ENCODE data around the gene SMAD9. TPM values are rescaled to one million over a fixed set of nuclear protein-coding genes. Genes with fewer than 3 reads are reported as not detected.

SMAD9 gene
- total and polyA plus RNA-seq, 9 of the 15 experiments (the other 6 are each of a cell fraction or from before 2014, with no cell fraction given): 0.02 to 0.08 (median 0.03) TPM; not detected in 4

DNA sequence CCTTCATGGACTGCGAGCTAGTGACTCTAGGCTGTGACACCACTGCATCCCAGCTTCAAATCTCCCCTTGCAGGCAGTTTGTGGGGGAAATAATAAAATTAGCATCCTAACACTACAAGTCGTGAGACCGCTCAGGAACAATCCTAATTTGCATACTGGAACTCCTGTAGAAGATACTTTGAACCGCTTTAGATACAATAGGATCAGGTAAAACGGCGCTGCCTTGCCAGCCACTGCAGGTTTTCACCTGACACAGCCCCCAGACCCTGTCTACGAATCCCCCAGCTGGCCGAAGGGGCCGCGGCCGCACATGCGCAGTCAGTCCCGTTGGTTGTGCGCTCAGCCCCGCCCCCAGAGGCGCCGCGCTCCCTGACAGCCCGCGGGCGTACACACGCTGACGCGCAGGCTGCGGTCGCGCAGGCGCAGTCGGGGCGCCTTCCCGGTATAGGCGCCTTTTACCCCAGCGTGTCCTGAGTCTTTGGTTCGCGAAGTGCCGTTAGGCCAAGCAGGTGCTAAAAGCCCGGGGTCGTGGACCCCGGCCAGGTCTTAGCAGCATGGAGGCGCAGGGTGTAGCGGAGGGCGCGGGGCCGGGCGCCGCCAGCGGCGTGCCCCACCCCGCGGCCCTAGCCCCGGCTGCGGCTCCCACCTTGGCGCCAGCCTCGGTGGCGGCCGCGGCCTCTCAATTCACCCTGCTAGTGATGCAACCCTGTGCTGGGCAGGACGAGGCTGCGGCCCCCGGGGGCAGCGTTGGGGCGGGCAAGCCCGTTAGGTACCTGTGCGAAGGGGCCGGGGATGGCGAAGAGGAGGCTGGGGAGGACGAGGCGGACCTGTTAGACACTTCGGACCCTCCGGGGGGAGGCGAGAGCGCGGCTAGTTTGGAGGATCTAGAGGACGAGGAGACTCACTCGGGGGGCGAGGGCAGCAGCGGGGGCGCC, 101.0 kb downstream of the SMAD9 start, which contains the start of gene RFXAP (continued):
- TF ChIP-seq, protein P1, sequence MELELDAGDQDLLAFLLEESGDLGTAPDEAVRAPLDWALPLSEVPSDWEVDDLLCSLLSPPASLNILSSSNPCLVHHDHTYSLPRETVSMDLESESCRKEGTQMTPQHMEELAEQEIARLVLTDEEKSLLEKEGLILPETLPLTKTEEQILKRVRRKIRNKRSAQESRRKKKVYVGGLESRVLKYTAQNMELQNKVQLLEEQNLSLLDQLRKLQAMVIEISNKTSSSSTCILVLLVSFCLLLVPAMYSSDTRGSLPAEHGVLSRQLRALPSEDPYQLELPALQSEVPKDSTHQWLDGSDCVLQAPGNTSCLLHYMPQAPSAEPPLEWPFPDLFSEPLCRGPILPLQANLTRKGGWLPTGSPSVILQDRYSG (tag; conservative IDR thresholded peaks at IDR 0.05; ENCODE audit: low read depth): no peak
- TF ChIP-seq MYC (IDR thresholded peaks at IDR 0.05; ENCODE audit: low read depth, low read length) (peak; percentile 17; the same call in 1 of the 2 replicates), MYC (CRISPR knock-in tag; IDR thresholded peaks at IDR 0.05; ENCODE audit: borderline replicate concordance, low read depth) (no peak), TAL1 (IDR thresholded peaks at IDR 0.05) (no peak), HNRNPLL (IDR thresholded peaks at IDR 0.05; ENCODE audit: low read depth, low read length, poor library complexity, severe bottlenecking) (no peak), HDAC1 (IDR thresholded peaks at IDR 0.05) (no peak), ERF (CRISPR knock-in tag; IDR thresholded peaks at IDR 0.05) (no peak), TEAD1 (CRISPR knock-in tag; IDR thresholded peaks at IDR 0.05) (no peak), ZNF224 (CRISPR knock-in tag; IDR thresholded peaks at IDR 0.05) (no peak), KDM5B (IDR thresholded peaks at IDR 0.05; ENCODE audit: insufficient replicate concordance, low read depth, low read length) (no peak), SIX5 (IDR thresholded peaks at IDR 0.05; ENCODE audit: borderline replicate concordance in 1 of 2, insufficient read depth in 1 of 2, low read depth in 1 of 2, low read length in 2 of 2) (no peak), ZNF778 (CRISPR knock-in tag; IDR thresholded peaks at IDR 0.05) (no peak), BRD4 (IDR thresholded peaks at IDR 0.05) (no peak), ZNF780A (CRISPR knock-in tag; IDR thresholded peaks at IDR 0.05) (no peak), RFX1 (IDR thresholded peaks at IDR 0.05) (no peak), ZNF584 (CRISPR knock-in tag; IDR thresholded peaks at IDR 0.05; ENCODE audit: low read depth) (no peak), MEIS2 (IDR thresholded peaks at IDR 0.05; ENCODE audit: partially characterized antibody) (peak; percentile 81), ZBTB17 (CRISPR knock-in tag; IDR thresholded peaks at IDR 0.05) (no peak), ZNF583 (CRISPR knock-in tag; IDR thresholded peaks at IDR 0.05) (no peak), SP2 (IDR thresholded peaks at IDR 0.05; ENCODE audit: extremely low read depth, low read depth, low read length, poor library complexity, severe bottlenecking) (no peak), RBM15 (IDR thresholded peaks at IDR 0.05; ENCODE audit: insufficient read depth, low read length) (no peak)
- TF ChIP-seq, protein P2, sequence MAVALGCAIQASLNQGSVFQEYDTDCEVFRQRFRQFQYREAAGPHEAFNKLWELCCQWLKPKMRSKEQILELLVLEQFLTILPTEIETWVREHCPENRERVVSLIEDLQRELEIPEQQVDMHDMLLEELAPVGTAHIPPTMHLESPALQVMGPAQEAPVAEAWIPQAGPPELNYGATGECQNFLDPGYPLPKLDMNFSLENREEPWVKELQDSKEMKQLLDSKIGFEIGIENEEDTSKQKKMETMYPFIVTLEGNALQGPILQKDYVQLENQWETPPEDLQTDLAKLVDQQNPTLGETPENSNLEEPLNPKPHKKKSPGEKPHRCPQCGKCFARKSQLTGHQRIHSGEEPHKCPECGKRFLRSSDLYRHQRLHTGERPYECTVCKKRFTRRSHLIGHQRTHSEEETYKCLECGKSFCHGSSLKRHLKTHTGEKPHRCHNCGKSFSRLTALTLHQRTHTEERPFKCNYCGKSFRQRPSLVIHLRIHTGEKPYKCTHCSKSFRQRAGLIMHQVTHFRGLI (CRISPR knock-in tag; IDR thresholded peaks at IDR 0.05): no peak
- TF ChIP-seq, protein P3, sequence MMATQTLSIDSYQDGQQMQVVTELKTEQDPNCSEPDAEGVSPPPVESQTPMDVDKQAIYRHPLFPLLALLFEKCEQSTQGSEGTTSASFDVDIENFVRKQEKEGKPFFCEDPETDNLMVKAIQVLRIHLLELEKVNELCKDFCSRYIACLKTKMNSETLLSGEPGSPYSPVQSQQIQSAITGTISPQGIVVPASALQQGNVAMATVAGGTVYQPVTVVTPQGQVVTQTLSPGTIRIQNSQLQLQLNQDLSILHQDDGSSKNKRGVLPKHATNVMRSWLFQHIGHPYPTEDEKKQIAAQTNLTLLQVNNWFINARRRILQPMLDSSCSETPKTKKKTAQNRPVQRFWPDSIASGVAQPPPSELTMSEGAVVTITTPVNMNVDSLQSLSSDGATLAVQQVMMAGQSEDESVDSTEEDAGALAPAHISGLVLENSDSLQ (IDR thresholded peaks at IDR 0.05): peak; percentile 45

Data from K562 (cell line).